GM18858 (cell line): ENCODE measurements around the gene DAND5.

ENCODE experiments used
- ATAC-seq: cut with Tn5 transposase; IDR thresholded peaks from one replicate; pipeline ENCODE4 v1.9.1; 2021; ENCODE audit not compliant: unreplicated experiment

DAND5 gene

GRCh38 chr19:12991296-12991695 lies 21.9 kb downstream of the DAND5 start:
- no peak for ATAC-seq

- ATAC-seq, result no peak
These were observed 23.4 kb downstream of the DAND5 start for GRCh38 chr19:12992729-12993128.

GRCh38 chr19:12993562-12993961 lies 24.2 kb downstream of the DAND5 start:
- no peak for ATAC-seq

GRCh38 chr19:12994701-12995595 lies 25.6 kb downstream of the DAND5 start, which contains the start of gene NFIX:
Gene NFIX, plus strand, starts transcription at chr19:12995475. Its CDS starts 363 bp downstream, at chr19:12995838.
- ATAC-seq, result no peak

GRCh38 chr19:12995596-12996405 lies 26.4 kb downstream of the DAND5 start:
- ATAC-seq, result no peak

- ATAC-seq, result no peak
These were observed 27.2 kb downstream of the DAND5 start for GRCh38 chr19:12996406-12997094.

GRCh38 chr19:12997179-12997966 lies 28.0 kb downstream of the DAND5 start:
- ATAC-seq, result no peak

GRCh38 chr19:12997967-12998940 lies 28.9 kb downstream of the DAND5 start:
- ATAC-seq, result no peak

GRCh38 chr19:13001166-13001501 lies 31.8 kb downstream of the DAND5 start:
- no peak for ATAC-seq

- no peak for ATAC-seq
These were observed 32.3 kb downstream of the DAND5 start for GRCh38 chr19:13001502-13002165.

- no peak for ATAC-seq
These were observed 33.0 kb downstream of the DAND5 start for GRCh38 chr19:13002166-13002898.

GRCh38 chr19:13003081-13003480 lies 33.7 kb downstream of the DAND5 start:
- ATAC-seq, result no peak

- ATAC-seq, result no peak
These were observed 34.9 kb downstream of the DAND5 start for GRCh38 chr19:13004273-13004672.

GRCh38 chr19:13005253-13005652 lies 35.9 kb downstream of the DAND5 start:
- no peak for ATAC-seq

- ATAC-seq, result no peak
These were observed 36.5 kb downstream of the DAND5 start for GRCh38 chr19:13005861-13006370.

- no peak for ATAC-seq
These were observed 37.3 kb downstream of the DAND5 start for GRCh38 chr19:13006431-13007281.
